BE2C (cell line): ENCODE results near the gene METTL25B.

Experiments used
- DNase-seq: peaks from one replicate; pipeline ENCODE4 v3.0.0-alpha.2; 2020
- H3K27me3 ChIP-seq: fragments of 250-450 bp; sonication (Bioruptor Pico); 2 replicates; pipeline ENCODE4 v1.5.1; 2020; ENCODE audit warnings: mild to moderate bottlenecking
- H3K36me3 ChIP-seq: fragments of 250-450 bp; sonication (Bioruptor Pico); 2 replicates; pipeline ENCODE4 v1.5.1; 2020; ENCODE audit warnings: mild to moderate bottlenecking
- H3K4me1 ChIP-seq: fragments of 250-450 bp; sonication (Bioruptor Pico); 2 replicates; pipeline ENCODE4 v1.5.1; 2020
- H3K4me3 ChIP-seq: 2 replicates; pipeline ENCODE4 v1.5.1; 2011; ENCODE audit warnings: low read depth, low read length
- H3K9me3 ChIP-seq: fragments of 250-450 bp; sonication (Bioruptor Pico); 2 replicates; pipeline ENCODE4 v1.5.1; 2020
- CTCF ChIP-seq: IDR thresholded peaks from 2 replicates; pipeline ENCODE4 v1.5.1; 2012; ENCODE audit warnings: mild to moderate bottlenecking, low read depth, low read length

The METTL25B gene

GRCh38 chr1:156740741-156741480, 12.6 kb downstream of the METTL25B start, which contains the start of gene MRPL24:
MRPL24 (minus strand) TSS chr1:156741088; CDS start chr1:156738704, 2,384 bp downstream.
- Histone ChIP-seq H3K27me3 (no peaks in the 10 kb centered on the region), H3K36me3 (peaks cover 49% of the 10 kb centered on the region), H3K4me1 (no peaks in the 10 kb centered on the region), H3K9me3 (no peaks in the 10 kb centered on the region), H3K4me3 (peak within 1 kb of the TSS; percentile 96)
- peak; percentile 97 for DNase-seq
- TF ChIP-seq CTCF = no peak

- no peak for DNase-seq
- Histone ChIP-seq H3K36me3 (peaks cover 54% of the 10 kb centered on the region), H3K4me3 (peak overlapping the region; percentile 35)
Observed at GRCh38 chr1:156741481-156741983, 13.3 kb downstream of the METTL25B start.

GRCh38 chr1:156742017-156742416, 13.7 kb downstream of the METTL25B start:
- H3K27me3 ChIP-seq = no peaks in the 10 kb centered on the region
- no peak for DNase-seq
- H3K36me3 ChIP-seq = peaks cover 51% of the 10 kb centered on the region
- H3K4me3 ChIP-seq = no peak overlapping the region
- TF ChIP-seq CTCF = no peak
- H3K4me1 ChIP-seq = peaks cover 5% of the 10 kb centered on the region
- no peaks in the 10 kb centered on the region for H3K9me3 ChIP-seq

More at GRCh38 chr1:156741481-156741983, 13.3 kb downstream of the METTL25B start:
- no peak for TF ChIP-seq CTCF
- Histone ChIP-seq H3K4me1 (peaks cover 5% of the 10 kb centered on the region), H3K9me3 (no peaks in the 10 kb centered on the region), H3K27me3 (no peaks in the 10 kb centered on the region)

GRCh38 chr1:156742801-156743200, 14.5 kb downstream of the METTL25B start:
- peaks cover 9% of the 10 kb centered on the region for H3K4me1 ChIP-seq
- peaks cover 45% of the 10 kb centered on the region for H3K36me3 ChIP-seq
- no peak for TF ChIP-seq CTCF
- H3K27me3 ChIP-seq = no peaks in the 10 kb centered on the region
- DNase-seq = no peak
- no peak overlapping the region for H3K4me3 ChIP-seq
- no peaks in the 10 kb centered on the region for H3K9me3 ChIP-seq

- Histone ChIP-seq H3K27me3 (no peaks in the 10 kb centered on the region), H3K9me3 (no peaks in the 10 kb centered on the region), H3K4me3 (no peak overlapping the region), H3K36me3 (peaks cover 37% of the 10 kb centered on the region), H3K4me1 (peaks cover 17% of the 10 kb centered on the region)
- no peak for DNase-seq
- no peak for TF ChIP-seq CTCF
Observed at GRCh38 chr1:156743367-156744302, 15.4 kb downstream of the METTL25B start.
